Measurements from ENCODE around the gene DTNBP1.

GRCh38 chr6:15538766-15539495, 123.9 kb downstream of the DTNBP1 start:
- TF ChIP-seq CTCF (conservative IDR thresholded peaks at IDR 0.05 in 1 of 2, IDR thresholded peaks at IDR 0.05 in 1 of 2; ENCODE audit: low read depth in 1 of 2, low read length in 2 of 2) = no peak
- TF ChIP-seq EZH2 (IDR thresholded peaks at IDR 0.05; ENCODE audit: low read length, missing control alignments) = no peak
